HK-2 (cell line): ENCODE results near the gene PSG2.
A peak's percentile ranks its signal among the peaks of the same experiment; 100 is the strongest.
"Not testable (repeated sequence)": the region's sequence is repeated elsewhere in the genome, so short reads cannot be mapped to it uniquely, and the experiment has no call there.

Experiments used
- DNase-seq: peaks from one replicate; pipeline ENCODE4 v3.0.0-alpha.2; 2018; ENCODE audit not compliant: unreplicated experiment

PSG2 gene

GRCh38 chr19:43082601-43083000 lies at the start of gene PSG2:
Gene PSG2, minus strand, starts transcription at chr19:43082701. Its CDS starts 132 bp downstream, at chr19:43082569.
- not testable (repeated sequence) for DNase-seq

DNA sequence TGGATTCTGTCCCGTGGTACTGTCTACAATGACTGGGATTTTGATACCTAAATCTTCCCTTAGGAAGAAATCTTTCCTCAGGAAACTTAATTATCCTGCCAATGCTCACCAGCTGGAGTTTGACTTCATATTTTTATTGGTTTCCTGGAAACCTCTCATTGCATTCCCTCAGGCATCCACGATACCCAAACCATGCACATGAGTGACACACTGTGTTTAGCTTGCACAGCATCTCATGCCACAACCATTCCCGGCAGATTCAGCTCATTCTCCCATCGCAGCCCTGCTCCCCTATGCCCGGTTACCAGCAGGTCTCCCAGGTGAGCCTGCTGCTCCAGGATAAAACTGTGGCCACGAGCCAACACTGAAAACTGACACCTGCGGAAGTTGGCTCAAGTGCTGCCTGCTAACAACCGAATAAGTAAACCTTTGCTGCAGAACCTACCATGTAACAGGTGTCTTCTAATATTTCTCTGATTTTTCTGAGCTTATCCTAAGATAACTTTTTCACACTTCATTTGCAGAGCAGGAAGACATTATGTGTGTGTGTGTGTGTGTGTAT lies 48.9 kb upstream of the PSG2 start:
- DNase-seq, result not testable (repeated sequence)

DNA sequence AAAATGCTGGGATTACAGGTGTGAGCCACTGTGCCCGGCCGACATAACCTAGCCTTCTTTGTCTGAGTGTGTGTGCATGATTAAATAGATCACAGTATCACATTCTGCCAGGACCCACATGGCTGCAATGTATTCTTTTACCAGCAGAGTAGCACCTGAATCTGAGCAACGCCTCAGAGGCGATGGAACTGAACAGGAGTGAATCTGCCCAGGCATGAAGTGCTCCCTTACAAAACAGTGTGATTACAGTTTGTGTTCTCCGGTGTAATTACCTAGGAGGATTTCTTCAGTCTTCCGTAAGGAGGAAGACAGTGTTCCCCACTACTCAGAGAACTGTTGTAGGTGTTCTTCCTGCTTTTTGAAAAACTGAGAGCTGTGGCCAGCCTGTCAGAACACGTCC lies 46.7 kb upstream of the PSG2 start:
- not testable (repeated sequence) for DNase-seq

- not testable (repeated sequence) for DNase-seq
Measured at GRCh38 chr19:43127336-43127735, 44.8 kb upstream of the PSG2 start.

DNA sequence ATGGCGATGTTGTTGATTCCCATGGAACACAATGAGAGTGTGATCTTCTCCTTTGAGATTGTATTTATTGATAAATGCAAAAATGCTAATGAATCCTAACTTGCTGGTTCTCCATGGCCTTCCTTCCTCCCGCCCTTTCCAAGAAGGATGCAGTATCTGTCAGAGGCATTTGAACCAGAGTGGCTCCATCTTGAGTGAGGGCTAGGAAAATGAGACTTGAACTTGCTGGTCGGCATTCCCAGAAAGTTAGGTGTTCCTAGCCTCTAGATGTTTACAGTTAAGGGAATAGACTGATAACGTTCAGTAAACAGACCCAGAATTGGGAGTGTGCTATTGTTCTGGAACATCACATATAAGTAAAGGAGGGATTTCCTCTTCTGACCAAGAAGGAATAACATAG lies 44.2 kb upstream of the PSG2 start:
- no peak for DNase-seq

DNA sequence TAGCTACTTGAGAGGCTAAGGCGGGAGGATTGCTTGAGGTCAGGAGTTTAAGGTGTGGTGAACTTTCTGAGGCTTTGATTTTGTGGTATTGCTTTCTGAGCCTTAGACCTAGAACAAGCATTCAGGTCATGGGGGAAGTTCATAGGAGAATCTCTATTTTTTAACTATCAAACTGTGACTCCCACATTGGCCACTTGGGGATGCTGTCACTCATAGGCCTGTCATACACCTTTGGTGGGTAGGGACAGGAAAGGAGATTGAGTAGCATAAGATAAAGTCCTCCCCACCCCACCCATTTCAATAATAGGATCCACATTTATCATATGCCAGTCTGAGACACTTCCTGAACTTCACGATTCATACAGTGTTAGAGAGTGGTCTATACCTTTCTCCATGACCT lies 41.9 kb upstream of the PSG2 start:
- no peak for DNase-seq

DNA sequence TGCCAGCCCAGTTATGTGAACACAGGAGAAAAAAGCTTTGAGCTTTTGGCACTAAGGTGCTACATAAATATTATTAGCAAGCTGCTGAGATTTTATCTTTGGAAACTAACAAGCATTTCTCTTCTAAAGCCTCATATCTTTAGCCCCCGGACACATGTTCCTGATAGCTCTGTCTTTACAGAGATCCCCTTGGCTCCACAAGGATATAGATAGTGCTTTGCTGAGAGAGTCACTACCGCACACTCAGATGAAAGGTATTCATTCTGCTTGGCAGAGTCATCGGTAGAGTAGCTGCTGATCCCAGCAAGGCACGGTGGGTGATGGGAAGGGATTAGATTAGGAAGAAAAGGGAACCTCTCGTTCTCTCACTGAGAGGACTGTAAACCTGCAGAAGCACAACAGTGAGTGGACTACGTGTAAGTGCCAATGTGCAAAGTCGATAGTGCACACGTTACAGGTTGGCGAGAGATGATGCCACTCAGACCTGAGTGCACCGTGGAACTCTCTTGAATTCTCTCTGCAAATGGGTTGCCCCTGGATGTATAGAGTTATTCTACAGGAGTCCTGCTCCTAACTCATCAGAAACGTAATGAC lies 38.0 kb upstream of the PSG2 start:
- peak; percentile 18 for DNase-seq

- not testable (repeated sequence) for DNase-seq
Measured at GRCh38 chr19:43119526-43119925, 37.0 kb upstream of the PSG2 start.

DNA sequence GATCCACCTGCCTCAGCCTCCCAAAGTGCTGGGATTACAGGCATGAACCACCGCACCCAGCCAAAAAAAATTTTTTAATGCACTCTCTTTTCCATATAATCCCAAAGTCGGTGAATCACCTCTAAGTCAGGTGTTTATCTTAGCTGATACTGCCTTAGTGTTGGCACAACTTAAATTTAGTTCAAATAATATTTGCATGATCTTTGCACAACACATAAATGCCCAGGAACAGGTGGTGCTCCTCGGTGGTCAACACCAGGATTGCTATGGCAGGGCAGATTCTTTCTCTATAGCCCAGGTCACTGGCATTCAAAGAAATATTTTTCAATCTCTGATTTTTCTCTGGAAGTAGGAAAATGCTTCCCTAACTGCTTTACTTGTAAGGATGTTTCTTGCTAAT lies 33.9 kb upstream of the PSG2 start:
- DNase-seq, result not testable (repeated sequence)

DNA sequence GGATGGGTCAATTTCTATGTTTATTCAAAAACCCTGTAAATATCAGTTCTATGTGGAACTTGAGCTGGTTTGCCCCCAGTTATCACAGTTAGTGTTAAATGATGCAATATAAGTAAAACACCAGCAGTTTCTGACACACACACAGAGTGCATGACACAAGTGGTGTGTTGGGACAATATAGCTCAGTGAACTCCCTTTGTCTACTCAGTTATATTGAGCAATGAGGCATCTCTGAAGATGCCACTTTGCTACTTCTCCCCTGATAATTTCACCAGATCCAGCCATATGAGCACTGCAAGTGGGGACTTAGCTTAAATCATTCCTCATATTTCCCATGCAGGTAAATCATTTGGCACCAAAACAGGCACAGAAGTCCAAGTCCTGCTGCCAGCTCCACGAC lies 33.0 kb upstream of the PSG2 start:
- DNase-seq, result not testable (repeated sequence)

DNA sequence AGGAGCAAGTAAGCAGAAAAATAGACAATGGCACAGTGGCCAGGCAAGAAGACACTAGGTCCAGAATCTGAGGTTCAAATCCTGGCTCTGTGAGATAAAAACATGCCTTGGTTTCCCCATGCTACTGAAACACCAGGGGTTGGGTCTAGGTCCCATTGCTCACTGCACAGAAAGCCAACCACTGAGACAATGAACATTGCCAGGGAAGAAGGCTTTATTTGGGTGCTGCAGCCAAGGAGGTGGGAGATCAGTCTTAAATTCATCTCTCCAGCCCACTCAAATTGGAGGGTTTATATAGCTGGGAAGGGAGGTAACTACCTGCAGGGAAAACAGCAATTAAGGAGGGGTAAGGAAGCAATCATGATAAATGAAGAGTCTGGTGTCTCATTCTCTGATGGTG lies 32.6 kb upstream of the PSG2 start:
- not testable (repeated sequence) for DNase-seq

DNA sequence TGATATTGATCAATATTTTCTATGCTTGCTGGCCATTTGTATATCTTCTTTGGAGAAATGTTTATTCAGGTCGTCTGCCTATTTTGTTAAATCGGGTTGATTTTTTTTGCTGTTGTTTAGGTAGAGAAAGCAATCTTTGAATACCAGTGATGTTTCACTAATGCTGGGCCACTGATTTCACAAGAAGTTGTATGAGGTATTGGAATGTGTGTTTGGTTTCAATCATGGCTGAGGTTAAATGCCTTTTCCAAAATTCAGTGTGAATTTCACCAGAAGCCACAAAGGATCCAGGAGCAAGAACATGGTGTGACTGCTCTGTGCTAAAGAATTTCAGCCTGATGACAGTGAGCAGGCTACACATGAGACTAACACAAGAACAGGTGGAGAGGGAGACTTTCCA lies 32.1 kb upstream of the PSG2 start:
- DNase-seq, result not testable (repeated sequence)

GRCh38 chr19:43107401-43107800 lies 24.9 kb upstream of the PSG2 start:
- DNase-seq, result not testable (repeated sequence)

GRCh38 chr19:43105496-43105895 lies 23.0 kb upstream of the PSG2 start:
- DNase-seq, result no peak

GRCh38 chr19:43104215-43104850 lies 21.8 kb upstream of the PSG2 start:
- DNase-seq, result not testable (repeated sequence)

DNA sequence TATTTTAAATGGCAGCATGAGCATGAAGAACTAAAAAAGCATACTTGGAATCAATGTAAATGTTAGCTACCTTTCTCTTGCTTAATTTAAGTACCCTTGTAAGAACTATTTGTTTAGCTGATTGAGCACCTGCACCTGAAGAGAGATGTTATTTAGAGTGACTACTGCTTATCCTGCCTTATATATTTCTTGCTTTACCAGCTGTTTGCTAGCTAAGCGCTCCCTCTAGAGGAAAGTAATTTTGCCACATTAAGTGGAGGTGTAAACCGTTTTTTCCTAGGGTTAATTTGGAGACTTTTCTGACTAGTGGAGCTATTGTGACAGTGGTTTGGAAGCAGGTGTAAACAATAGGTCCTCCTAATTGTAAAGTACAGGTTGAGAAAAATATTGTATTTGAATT lies 19.4 kb upstream of the PSG2 start:
- DNase-seq, result no peak

DNA sequence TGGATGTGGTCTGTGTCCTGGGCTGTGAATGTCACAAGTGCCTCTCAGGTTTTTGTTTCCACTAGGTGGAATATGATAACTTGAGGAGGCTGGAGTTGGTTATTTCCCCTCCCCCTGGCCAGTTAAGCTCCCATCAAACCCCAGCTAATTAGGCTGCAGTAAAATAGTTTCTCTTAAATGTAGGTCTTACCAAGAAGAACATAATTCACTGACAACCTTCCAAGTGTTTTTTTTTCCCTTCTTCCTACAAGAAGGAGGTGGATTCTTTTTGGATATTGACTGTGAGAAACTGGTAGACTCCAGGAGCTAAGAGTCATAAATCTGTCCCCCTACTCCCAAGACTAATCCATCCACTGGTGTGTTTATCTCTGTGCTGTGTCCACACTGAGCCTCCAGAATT lies 15.9 kb upstream of the PSG2 start:
- not testable (repeated sequence) for DNase-seq

DNA sequence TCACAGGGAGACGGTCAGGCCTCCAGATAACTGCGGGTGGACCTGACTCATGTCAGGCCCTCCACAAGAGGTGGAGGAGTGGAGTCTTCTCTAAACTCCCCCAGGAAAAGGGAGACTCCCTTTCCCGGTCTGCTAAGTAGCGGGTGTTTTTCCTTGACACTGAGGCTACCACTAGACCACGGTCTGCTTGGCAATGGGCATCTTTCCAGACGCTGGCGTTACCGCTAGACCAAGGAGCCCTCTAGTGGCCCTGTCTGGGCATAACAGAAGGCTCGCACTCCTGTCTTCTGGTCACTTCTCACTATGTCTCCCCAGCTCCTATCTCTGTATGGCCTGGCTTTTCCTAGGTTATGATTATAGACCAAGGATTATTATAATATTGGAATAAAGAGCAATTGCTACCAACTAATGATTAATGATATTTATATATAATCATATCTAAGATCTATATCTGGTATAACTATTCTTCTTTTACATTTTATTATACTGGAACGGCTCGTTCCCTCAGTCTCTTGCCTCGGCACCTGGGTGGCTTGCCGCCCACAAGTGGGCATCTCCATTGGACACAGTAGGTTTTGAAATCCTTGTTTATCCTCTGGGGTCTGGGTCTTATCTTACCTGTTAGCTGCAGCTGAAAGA lies 5.3 kb upstream of the PSG2 start:
- peak; percentile 85 for DNase-seq

DNA sequence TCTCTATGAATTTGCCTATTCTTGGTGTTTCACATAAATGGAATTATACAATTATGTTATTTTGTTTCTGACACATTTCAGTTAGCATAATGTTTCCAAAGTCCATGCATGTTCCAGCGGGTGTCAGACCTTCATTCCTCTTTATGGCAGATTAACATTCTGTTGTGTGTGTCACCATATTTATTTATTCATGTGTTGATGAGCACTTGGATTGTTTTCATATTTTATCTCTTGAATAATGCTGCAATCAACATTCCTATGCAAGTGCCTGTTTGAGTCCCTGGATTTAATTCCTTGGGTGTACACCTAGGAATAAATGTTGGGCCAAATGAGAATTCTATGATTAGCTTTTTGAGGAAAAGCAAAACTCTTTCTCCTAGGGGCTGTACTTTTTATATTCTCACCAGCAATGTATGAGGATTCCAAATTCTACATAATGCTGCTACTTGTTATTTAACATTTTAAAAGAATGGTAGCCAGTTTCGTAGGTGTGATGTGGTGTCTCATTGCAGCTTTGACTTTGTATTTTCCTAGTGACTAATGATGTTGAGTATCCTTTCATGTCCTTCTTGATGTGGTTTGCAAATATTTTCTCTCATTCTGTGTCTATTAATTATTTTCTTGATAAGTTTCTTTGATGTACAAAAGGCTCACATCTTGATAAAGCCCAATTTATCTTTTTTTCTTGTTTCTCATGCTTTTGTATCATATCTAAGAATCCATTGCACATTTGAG lies 3.5 kb upstream of the PSG2 start:
- not testable (repeated sequence) for DNase-seq

DNA sequence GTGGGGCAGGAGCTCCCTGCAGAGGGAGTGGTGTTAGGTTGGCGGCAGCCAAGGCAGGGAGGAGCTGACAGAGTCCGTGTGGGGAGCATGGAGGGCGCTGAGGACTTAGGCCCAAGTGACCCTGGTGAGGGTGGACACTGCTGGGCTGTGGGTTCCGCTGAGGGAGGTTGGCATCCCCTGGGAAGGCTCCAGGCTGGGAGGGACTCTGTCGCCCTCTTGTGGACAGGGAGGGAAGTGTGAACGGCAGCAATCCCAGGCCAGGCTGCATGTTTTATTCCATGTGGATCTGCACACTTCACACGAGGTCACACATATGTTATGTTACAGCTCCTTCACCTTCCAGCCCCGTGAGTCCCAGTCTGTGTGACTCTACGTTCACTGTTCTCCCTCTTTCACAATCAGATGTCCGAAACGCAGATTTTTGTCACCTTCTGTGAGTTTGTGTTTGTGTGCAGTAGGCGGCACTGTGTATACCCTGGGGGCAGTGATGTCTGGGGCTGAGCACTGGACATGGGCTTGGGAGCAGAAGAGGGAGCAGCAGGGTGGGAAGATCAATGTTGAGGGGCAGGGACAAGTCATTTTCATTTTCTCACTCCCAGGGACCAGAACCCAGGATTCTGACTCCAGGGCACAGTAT lies 1.8 kb upstream of the PSG2 start:
- peak; percentile 69 for DNase-seq

- not testable (repeated sequence) for DNase-seq
Measured at GRCh38 chr19:43083721-43084120, 1.2 kb upstream of the PSG2 start.

- DNase-seq, result peak; percentile 73
Measured at GRCh38 chr19:43078311-43078710, 4.2 kb downstream of the PSG2 start.
